HEK293T (cell line): ENCODE measurements around the gene TMEM242.

Source experiments
- CTCF ChIA-PET: fragments of 350-600 bp; formaldehyde crosslinking; extraction: SDS; loops from one replicate; lab custom pipeline; 2021; ENCODE audit warnings: antibody characterized with exemption, inconsistent platforms; lab: Yijun Ruan, JAX
- POLR2A ChIA-PET: fragments of 350-600 bp; formaldehyde crosslinking; extraction: SDS; loops from one replicate; lab custom pipeline; 2020; ENCODE audit warnings: antibody characterized with exemption, inconsistent platforms; lab: Yijun Ruan, JAX
- DNase-seq: peaks from one replicate; pipeline ENCODE4 v3.0.0; 2012; ENCODE audit warnings: mixed read lengths; ENCODE audit errors: extremely low spot score
- ARNT ChIP-seq: fragments of 450-650 bp; IDR thresholded peaks from 2 replicates; pipeline ENCODE4 v1.6.1; 2017; ENCODE audit warnings: mild to moderate bottlenecking
- BHLHE40 ChIP-seq: fragments of 450-650 bp; IDR thresholded peaks from 2 replicates; pipeline ENCODE4 v1.6.1; 2016; ENCODE audit warnings: mild to moderate bottlenecking, moderate library complexity, borderline replicate concordance
- CTBP1 ChIP-seq: fragments of 450-650 bp; IDR thresholded peaks from 2 replicates; pipeline ENCODE4 v1.6.1; 2016; ENCODE audit warnings: borderline replicate concordance
- ELF4 ChIP-seq: fragments of 450-650 bp; IDR thresholded peaks from 2 replicates; pipeline ENCODE4 v1.6.1; 2017; ENCODE audit warnings: antibody characterized with exemption
- FOXA1 ChIP-seq: fragments of 450-650 bp; IDR thresholded peaks from 2 replicates; pipeline ENCODE4 v1.6.1; 2016; ENCODE audit warnings: mild to moderate bottlenecking
- FOXK2 ChIP-seq: fragments of 450-650 bp; IDR thresholded peaks from 2 replicates; pipeline ENCODE4 v1.6.1; 2016; ENCODE audit warnings: mild to moderate bottlenecking
- FOXM1 ChIP-seq: fragments of 450-650 bp; IDR thresholded peaks from 2 replicates; pipeline ENCODE4 v1.6.1; 2017; ENCODE audit warnings: mild to moderate bottlenecking, borderline replicate concordance
- HDGF ChIP-seq: fragments of 450-650 bp; IDR thresholded peaks from 2 replicates; pipeline ENCODE4 v1.6.1; 2017; ENCODE audit warnings: antibody characterized with exemption, borderline replicate concordance
- L3MBTL2 ChIP-seq: fragments of 450-650 bp; conservative IDR thresholded peaks from 2 replicates; pipeline ENCODE4 v1.6.1; 2016; ENCODE audit warnings: mild to moderate bottlenecking
- LEF1 ChIP-seq: fragments of 450-650 bp; IDR thresholded peaks from 2 replicates; pipeline ENCODE4 v1.6.1; 2017; ENCODE audit warnings: mild to moderate bottlenecking, borderline replicate concordance
- NFRKB ChIP-seq: fragments of 450-650 bp; IDR thresholded peaks from 2 replicates; pipeline ENCODE4 v1.6.1; 2016; ENCODE audit warnings: mild to moderate bottlenecking, moderate library complexity
- SP1 ChIP-seq: fragments of 450-650 bp; IDR thresholded peaks from 2 replicates; pipeline ENCODE4 v1.6.1; 2017
- SUZ12 ChIP-seq: fragments of 450-650 bp; IDR thresholded peaks from 2 replicates; pipeline ENCODE4 v1.6.1; 2016; ENCODE audit warnings: mild to moderate bottlenecking
- TARDBP ChIP-seq: fragments of 450-650 bp; IDR thresholded peaks from 2 replicates; pipeline ENCODE4 v1.6.1; 2016
- ZNF384 ChIP-seq: fragments of 450-650 bp; IDR thresholded peaks from 2 replicates; pipeline ENCODE4 v1.6.1; 2016
- TF ChIP-seq, protein P1 (sequence below): fragments of 450-650 bp; IDR thresholded peaks from 2 replicates; pipeline ENCODE4 v1.6.1; 2016

Gene TMEM242

DNA sequence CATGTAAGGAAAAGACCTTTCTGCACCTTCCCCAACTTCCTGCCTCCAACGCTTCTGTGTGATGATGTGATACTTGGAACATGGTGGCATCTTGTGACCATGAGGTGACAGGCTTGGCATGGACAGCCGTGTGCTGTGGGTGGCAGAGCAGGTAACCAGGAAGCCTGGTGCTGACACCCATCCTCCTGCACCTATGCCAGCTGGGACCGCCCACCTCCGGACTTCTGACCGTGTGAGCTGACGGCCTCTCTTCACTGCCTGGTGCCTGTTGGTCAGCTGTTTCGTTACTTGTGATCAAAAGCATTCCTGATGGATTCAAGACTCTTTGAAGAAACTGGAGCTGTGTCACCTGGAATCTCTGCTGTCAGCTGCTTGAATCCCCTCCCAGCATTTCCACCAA lies 70.3 kb downstream of the TMEM242 start:
- DNase-seq: no peak
- POLR2A ChIA-PET: no interaction called here
- no peak for TF ChIP-seq FOXM1
- TF ChIP-seq FOXA1: no peak
- TF ChIP-seq LEF1: no peak
- no peak for TF ChIP-seq ELF4
- no peak for TF ChIP-seq ARNT
- TF ChIP-seq, protein P1, sequence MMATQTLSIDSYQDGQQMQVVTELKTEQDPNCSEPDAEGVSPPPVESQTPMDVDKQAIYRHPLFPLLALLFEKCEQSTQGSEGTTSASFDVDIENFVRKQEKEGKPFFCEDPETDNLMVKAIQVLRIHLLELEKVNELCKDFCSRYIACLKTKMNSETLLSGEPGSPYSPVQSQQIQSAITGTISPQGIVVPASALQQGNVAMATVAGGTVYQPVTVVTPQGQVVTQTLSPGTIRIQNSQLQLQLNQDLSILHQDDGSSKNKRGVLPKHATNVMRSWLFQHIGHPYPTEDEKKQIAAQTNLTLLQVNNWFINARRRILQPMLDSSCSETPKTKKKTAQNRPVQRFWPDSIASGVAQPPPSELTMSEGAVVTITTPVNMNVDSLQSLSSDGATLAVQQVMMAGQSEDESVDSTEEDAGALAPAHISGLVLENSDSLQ: no peak
- TF ChIP-seq ZNF384: no peak
- no peak for TF ChIP-seq CTBP1
- TF ChIP-seq SUZ12: no peak
- TF ChIP-seq BHLHE40: no peak
- no peak for TF ChIP-seq TARDBP
- TF ChIP-seq SP1: no peak
- no peak for TF ChIP-seq HDGF
- no peak for TF ChIP-seq L3MBTL2
- no peak for TF ChIP-seq FOXK2
- CTCF ChIA-PET: no interaction called here

DNA sequence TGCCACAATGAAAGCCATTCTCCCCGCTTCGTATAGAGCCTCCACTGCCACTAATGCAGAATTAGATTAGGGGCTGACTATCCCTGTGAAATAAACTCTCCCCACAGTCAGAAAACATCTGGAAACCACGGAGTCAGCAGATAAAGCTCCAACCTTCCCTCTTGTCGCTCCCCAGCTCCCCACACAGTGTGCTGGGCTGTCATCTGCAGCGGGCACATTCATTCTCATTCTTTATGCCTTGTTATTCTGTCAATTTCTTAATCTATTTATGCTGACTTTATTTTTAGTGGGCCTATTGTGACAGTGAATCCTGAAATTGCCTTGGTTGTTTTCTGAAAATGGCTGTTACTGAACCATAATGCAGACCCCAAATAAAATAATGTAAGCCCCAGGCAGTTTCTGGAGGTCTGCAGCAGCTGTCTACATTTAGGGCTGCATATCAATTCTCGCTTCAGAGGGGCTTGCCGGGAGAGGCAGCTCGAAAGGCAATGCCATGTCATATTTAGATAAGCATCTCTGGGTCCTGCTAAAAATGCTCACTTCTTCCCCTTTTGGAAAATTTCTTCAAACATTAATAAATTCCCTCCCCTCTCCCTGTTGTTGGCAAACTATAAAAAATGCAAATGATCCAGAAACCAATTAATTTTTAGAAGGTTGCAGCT lies 71.6 kb downstream of the TMEM242 start:
- DNase-seq: no peak
- CTCF ChIA-PET: no interaction called here
- POLR2A ChIA-PET: no interaction called here
- TF ChIP-seq FOXK2: no peak
- TF ChIP-seq ARNT: no peak
- no peak for TF ChIP-seq NFRKB
- TF ChIP-seq TARDBP: no peak
- TF ChIP-seq L3MBTL2: no peak
- no peak for TF ChIP-seq CTBP1
- no peak for TF ChIP-seq SP1
- TF ChIP-seq, protein P1: no peak
- no peak for TF ChIP-seq FOXM1
- TF ChIP-seq BHLHE40: no peak
- no peak for TF ChIP-seq FOXA1

DNA sequence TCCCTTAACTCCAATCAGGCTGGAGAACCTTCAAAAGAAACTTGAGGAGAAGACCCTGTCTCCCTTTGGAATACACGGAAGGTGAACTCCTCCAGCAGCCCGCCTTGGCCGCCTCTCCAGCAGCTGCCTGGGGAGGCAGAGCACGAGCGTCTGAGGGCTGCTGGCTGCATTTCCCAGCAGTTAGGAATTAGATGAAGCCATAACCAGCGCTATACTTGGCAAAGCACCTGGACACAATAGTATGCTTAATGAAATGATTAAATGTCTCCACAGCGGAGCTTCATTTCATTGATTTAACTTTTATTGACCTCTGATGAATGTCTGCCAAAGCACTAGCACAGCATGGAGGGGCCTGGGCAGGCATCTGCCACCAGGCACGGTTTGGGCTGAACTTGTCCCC lies 73.5 kb downstream of the TMEM242 start:
- DNase-seq: no peak
- CTCF ChIA-PET: interaction anchor here (1.4 kb wide), 1 partner anchor 24 kb away, joined by 4 read pairs; no protein-coding TSS in a partner anchor
- POLR2A ChIA-PET: no interaction called here
- TF ChIP-seq FOXM1 (no peak), LEF1 (no peak), ARNT (no peak)

DNA sequence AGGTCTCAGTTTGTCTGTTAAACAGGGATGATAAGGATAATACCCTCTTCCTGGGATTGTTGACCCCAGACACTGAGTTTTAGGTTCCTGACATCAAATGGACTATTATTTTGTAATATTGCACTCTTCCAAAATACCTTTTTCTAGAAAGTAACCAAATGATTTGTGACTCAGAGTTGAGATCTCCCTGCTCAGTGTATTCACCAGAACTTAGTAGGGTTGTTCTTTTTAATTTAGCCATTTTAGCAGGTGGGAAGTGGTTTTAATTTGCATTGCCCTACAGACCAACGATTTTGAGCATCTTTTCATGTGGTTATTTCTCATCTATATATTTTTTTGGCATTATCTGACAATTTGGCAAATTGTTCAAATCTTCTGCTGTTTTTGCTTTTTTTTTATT lies 75.1 kb downstream of the TMEM242 start:
- ChIA-PET POLR2A (interaction anchor here (0.7 kb wide), 1 partner anchor 856 kb away, joined by 3 read pairs; no protein-coding TSS in a partner anchor), CTCF (no interaction called here)
- TF ChIP-seq ARNT (no peak), L3MBTL2 (no peak)
- DNase-seq: no peak

DNA sequence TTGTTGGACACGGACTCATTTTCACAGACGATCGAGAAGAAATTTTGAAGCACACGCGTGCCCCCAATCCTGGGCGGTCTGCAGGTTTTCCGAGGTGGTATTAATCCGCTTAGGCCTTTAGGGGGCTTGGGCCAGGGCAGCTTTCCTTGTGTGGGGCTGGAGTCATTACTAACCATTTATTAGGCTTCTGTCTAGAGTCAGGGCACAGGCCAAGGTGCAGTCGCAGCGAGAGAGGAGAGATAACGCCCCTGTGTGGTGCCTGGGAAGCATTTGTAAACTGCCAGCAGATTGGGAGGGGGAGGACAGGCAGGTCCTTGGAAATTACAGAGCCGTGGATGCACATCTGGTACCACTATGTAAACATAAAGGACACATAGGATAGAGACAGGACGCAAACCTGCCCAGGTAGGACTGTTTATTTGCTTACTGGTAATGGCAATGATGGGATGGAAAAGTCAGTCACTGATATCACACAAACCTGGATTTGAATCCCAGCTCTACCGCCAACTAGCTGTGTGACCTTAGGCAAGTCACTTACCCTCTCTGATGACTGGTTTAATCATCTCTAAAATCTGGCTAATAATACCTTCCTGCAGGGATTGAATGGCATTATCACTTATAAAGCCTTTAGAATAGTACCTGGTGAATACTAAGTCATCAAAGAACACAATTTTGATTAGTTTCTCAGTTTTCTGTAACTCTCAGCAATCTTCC lies 76.4 kb downstream of the TMEM242 start:
- no peak for TF ChIP-seq L3MBTL2
- TF ChIP-seq ELF4: no peak
- no peak for TF ChIP-seq FOXM1
- POLR2A ChIA-PET: no interaction called here
- CTCF ChIA-PET: no interaction called here
- DNase-seq: no peak

DNA sequence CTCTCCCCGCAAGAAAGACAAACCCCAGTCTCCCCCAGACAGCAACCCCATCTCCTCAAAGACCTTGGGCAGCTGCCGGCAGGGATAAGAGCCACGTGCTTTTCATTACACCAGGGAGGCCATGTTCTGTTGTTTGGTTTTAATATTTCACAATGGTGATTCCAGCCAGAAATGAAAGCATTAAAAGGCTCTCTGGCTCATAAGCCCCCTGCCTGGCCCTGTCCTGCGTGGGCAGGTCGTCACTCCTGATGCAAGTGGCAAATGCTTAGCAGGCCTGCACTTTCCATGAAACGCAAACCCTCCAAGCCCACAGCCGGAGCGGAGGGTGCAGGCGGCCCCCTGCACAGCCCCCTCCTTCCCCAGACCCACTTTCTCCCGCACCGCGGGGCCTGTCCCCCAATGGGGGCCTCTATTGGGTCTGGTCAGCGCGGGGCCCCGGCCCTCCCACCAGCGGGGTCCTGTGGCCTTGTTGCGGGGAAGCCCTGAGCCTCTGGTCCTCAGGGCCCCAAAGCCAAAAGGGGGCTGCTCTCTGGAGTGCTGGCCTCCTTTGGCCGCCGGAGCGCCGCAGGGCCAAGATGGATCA lies 77.2 kb downstream of the TMEM242 start:
- no peak for DNase-seq
- no peak for TF ChIP-seq NFRKB
- TF ChIP-seq L3MBTL2: peak; percentile 86
- POLR2A ChIA-PET: no interaction called here
- CTCF ChIA-PET: no interaction called here

DNA sequence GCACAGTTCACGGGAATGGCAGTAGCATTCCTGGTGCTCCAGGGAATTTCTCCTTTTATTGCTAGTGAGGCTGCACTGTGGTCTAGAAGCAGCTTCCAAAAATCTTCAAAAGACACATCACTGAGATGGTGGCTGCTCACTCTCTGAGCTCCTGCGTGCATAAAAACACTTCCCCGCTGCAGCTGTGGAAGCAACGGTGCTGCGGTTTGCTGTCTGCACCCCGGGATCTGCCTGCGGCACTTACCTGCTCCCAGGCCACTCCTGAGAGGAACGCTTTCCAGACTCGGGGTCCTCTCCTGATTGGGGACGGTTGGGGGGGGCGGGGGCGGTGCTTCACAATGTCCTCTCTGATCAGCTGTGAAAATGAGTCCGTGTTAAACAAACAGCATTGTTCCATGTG lies 77.9 kb downstream of the TMEM242 start:
- no peak for DNase-seq
- ChIA-PET CTCF (no interaction called here), POLR2A (no interaction called here)
- TF ChIP-seq NFRKB: no peak
- no peak for TF ChIP-seq L3MBTL2
- TF ChIP-seq ELF4: no peak
- no peak for TF ChIP-seq CTBP1
- TF ChIP-seq ARNT: no peak
- no peak for TF ChIP-seq ZNF384
- TF ChIP-seq BHLHE40: no peak
- no peak for TF ChIP-seq FOXK2
- no peak for TF ChIP-seq HDGF
- no peak for TF ChIP-seq LEF1
- TF ChIP-seq, protein P1: no peak
- no peak for TF ChIP-seq FOXM1
- no peak for TF ChIP-seq FOXA1
- no peak for TF ChIP-seq SP1
- TF ChIP-seq TARDBP: no peak
- no peak for TF ChIP-seq SUZ12
